Thoracic aorta (tissue), 2 donors: ENCODE measurements around the gene MINDY2. TPM values are rescaled to one million over a fixed set of nuclear protein-coding genes. Genes with fewer than 3 reads are reported as not detected.

ENCODE experiments used
- ATAC-seq: fragments of 150-250 bp; one replicate; pipeline ENCODE4 v1.8.0; 2017; ENCODE audit warnings: low read depth; ENCODE audit not compliant: insufficient number of reproducible peaks, low FRiP score
- DNase-seq: peaks from one replicate; pipeline ENCODE4 v3.0.0-alpha.2; 2020; ENCODE audit warnings: low spot score
- H3K27ac ChIP-seq, 2 donors: fragments of 200-600 bp; sonication (generic); 1 replicate in 1 of 2; 2 replicates in 1 of 2; pipeline ENCODE4 v1.5.1; 2016; ENCODE audit warnings: mild to moderate bottlenecking in 2 of 2, moderate library complexity in 2 of 2
- H3K27me3 ChIP-seq: fragments of 200-600 bp; sonication (generic); replicated peaks from 2 replicates; pipeline ENCODE4 v1.6.0; 2016; ENCODE audit warnings: mild to moderate bottlenecking; ENCODE audit not compliant: insufficient read depth
- H3K36me3 ChIP-seq: fragments of 200-600 bp; sonication (generic); one replicate; pipeline ENCODE4 v1.5.1; 2016
- H3K4me1 ChIP-seq, 2 donors: fragments of 200-600 bp; sonication (generic); 1 replicate in 1 of 2; 2 replicates in 1 of 2; pipeline versions ENCODE4 v1.5.1 to v1.6.0; 2016; ENCODE audit warnings: low read depth in 2 of 2, mild to moderate bottlenecking in 1 of 2; ENCODE audit not compliant: control insufficient read depth in 1 of 2
- H3K4me3 ChIP-seq: fragments of 200-600 bp; sonication (generic); 2 replicates; pipeline ENCODE4 v1.5.1; 2016; ENCODE audit warnings: mild to moderate bottlenecking
- H3K9me3 ChIP-seq: fragments of 200-600 bp; sonication (generic); 2 replicates; pipeline ENCODE4 v1.5.1; 2016
- total RNA-seq, 2 donors: library from RNA; depleted of rRNA; stranded (reverse); fragments of >200 nt; gene quantifications; one replicate each; pipeline versions ENCODE4 v1.1.0 to v1.2.3, GENCODE V29; 2016
- TF ChIP-seq, protein P1 (sequence below): fragments of 200-600 bp; sonication (generic); IDR thresholded peaks from one replicate; pipeline ENCODE4 v1.5.1; 2019; ENCODE audit warnings: antibody characterized with exemption

Gene MINDY2
- total RNA-seq, 2 donors from 2014 or later: 32.0 to 39.4 TPM

- Histone ChIP-seq H3K36me3 (no peaks in the 10 kb centered on the region), H3K27me3 (no peaks in the 10 kb centered on the region), H3K4me1 (peaks cover 10 to 52% of the 10 kb centered on the region in 2 donors), H3K27ac (no peak overlapping the region), H3K9me3 (no peaks in the 10 kb centered on the region), H3K4me3 (no peak overlapping the region)
- TF ChIP-seq, protein P1, sequence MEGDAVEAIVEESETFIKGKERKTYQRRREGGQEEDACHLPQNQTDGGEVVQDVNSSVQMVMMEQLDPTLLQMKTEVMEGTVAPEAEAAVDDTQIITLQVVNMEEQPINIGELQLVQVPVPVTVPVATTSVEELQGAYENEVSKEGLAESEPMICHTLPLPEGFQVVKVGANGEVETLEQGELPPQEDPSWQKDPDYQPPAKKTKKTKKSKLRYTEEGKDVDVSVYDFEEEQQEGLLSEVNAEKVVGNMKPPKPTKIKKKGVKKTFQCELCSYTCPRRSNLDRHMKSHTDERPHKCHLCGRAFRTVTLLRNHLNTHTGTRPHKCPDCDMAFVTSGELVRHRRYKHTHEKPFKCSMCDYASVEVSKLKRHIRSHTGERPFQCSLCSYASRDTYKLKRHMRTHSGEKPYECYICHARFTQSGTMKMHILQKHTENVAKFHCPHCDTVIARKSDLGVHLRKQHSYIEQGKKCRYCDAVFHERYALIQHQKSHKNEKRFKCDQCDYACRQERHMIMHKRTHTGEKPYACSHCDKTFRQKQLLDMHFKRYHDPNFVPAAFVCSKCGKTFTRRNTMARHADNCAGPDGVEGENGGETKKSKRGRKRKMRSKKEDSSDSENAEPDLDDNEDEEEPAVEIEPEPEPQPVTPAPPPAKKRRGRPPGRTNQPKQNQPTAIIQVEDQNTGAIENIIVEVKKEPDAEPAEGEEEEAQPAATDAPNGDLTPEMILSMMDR: no peak
- DNase-seq (no peak), ATAC-seq (no peak)
These were observed 30.7 kb upstream of the MINDY2 start for GRCh38 chr15:58740436-58740835.

- ATAC-seq (no peak), DNase-seq (no peak)
- H3K9me3 ChIP-seq: no peaks in the 10 kb centered on the region
- H3K27ac ChIP-seq: no peak overlapping the region
- TF ChIP-seq, protein P1: no peak
- H3K4me1 ChIP-seq: peaks cover 14 to 52% of the 10 kb centered on the region in 2 donors
- no peak overlapping the region for H3K4me3 ChIP-seq
- no peaks in the 10 kb centered on the region for H3K36me3 ChIP-seq
- no peaks in the 10 kb centered on the region for H3K27me3 ChIP-seq
These were observed 30.1 kb upstream of the MINDY2 start for GRCh38 chr15:58741032-58741431.

GRCh38 chr15:58742022-58742813 is 28.9 kb upstream of the MINDY2 start:
- Histone ChIP-seq H3K36me3 (no peaks in the 10 kb centered on the region), H3K27ac (peak overlapping the region in 1 of 2 donors; percentile 38), H3K9me3 (no peaks in the 10 kb centered on the region), H3K27me3 (no peaks in the 10 kb centered on the region), H3K4me3 (no peak overlapping the region), H3K4me1 (peaks cover 20 to 56% of the 10 kb centered on the region in 2 donors)
- no peak for DNase-seq
- TF ChIP-seq, protein P1: no peak
- peak; percentile 44 for ATAC-seq

DNA sequence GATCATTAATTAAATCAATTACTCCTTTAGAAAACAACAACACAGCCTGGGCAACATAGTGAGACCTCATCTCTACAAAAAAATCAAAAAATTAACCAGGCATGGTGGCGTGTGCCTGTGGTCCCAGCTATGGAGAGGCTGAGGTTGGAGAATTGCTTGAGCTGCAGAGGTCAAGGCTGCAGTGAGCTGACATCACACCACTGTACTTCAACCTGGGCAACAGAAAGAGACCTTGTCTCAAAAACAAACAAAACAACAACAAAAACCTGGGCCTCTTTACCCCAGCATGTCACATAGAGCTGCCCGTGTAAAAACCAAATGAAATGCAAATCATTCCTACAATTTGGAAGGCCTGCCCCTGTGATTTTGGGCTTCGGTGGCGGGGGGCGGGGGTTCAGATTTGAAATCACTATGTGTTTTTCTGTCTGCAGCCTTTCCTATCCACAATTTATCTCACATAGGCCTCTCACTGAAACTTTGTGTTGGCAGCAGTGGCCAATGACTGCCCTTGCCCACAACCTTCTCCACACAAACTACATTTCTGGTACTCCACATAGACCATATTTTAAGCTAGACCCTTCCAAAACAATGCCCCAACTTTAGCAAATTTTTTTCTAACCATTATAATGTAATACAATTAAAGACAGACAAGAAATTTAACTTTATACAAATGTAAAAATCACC is 28.1 kb upstream of the MINDY2 start:
- DNase-seq (no peak), ATAC-seq (no peak)
- H3K9me3 ChIP-seq: no peaks in the 10 kb centered on the region
- H3K27me3 ChIP-seq: no peaks in the 10 kb centered on the region
- H3K4me3 ChIP-seq: no peak overlapping the region
- H3K4me1 ChIP-seq: peaks cover 22 to 56% of the 10 kb centered on the region in 2 donors
- peak overlapping the region in 1 of 2 donors; percentile 38 for H3K27ac ChIP-seq
- TF ChIP-seq, protein P1: no peak
- no peaks in the 10 kb centered on the region for H3K36me3 ChIP-seq

- peaks cover 22 to 51% of the 10 kb centered on the region in 2 donors for H3K4me1 ChIP-seq
- H3K27ac ChIP-seq: no peak overlapping the region
- ATAC-seq: no peak
- no peak for DNase-seq
- no peaks in the 10 kb centered on the region for H3K9me3 ChIP-seq
- no peak overlapping the region for H3K4me3 ChIP-seq
- H3K27me3 ChIP-seq: no peaks in the 10 kb centered on the region
- TF ChIP-seq, protein P1: no peak
- H3K36me3 ChIP-seq: no peaks in the 10 kb centered on the region
These were observed 24.9 kb upstream of the MINDY2 start for GRCh38 chr15:58746174-58746573.
